SKM-1 (cell line): Measurements from ENCODE around the gene PRKN.

ENCODE experiments used
- DNase-seq: peaks from one replicate; lab custom pipeline; 2025; ENCODE audit not compliant: unreplicated experiment; lab: John Stamatoyannopoulos, UW

PRKN gene

GRCh38 chr6:161749576-161749975 lies 978.0 kb downstream of the PRKN start:
- DNase-seq = no peak

- DNase-seq = no peak
Measured at GRCh38 chr6:161748535-161749416, 978.8 kb downstream of the PRKN start.

- DNase-seq = no peak
Measured at GRCh38 chr6:161747506-161747905, 980.1 kb downstream of the PRKN start.

- DNase-seq = no peak
Measured at GRCh38 chr6:161745594-161746141, 981.9 kb downstream of the PRKN start.

- no peak for DNase-seq
Measured at GRCh38 chr6:161745128-161745527, 982.4 kb downstream of the PRKN start.

GRCh38 chr6:161744211-161745067 lies 983.1 kb downstream of the PRKN start:
- no peak for DNase-seq

- no peak for DNase-seq
Measured at GRCh38 chr6:161743509-161744178, 983.9 kb downstream of the PRKN start.

GRCh38 chr6:161740486-161740885 lies 987.1 kb downstream of the PRKN start:
- DNase-seq = no peak

GRCh38 chr6:161736781-161737292 lies 990.7 kb downstream of the PRKN start:
- DNase-seq = no peak

GRCh38 chr6:161736326-161736725 lies 991.2 kb downstream of the PRKN start:
- DNase-seq = no peak

- DNase-seq = no peak
Measured at GRCh38 chr6:161732594-161732993, 995.0 kb downstream of the PRKN start.

GRCh38 chr6:161727083-161727833 lies 1000.3 kb downstream of the PRKN start:
- no peak for DNase-seq

GRCh38 chr6:161722394-161722793 lies 1005.2 kb downstream of the PRKN start:
- DNase-seq = no peak

GRCh38 chr6:161721511-161721910 lies 1006.1 kb downstream of the PRKN start:
- DNase-seq = no peak

GRCh38 chr6:161716176-161716575 lies 1011.4 kb downstream of the PRKN start:
- DNase-seq = no peak

- no peak for DNase-seq
Measured at GRCh38 chr6:161711938-161712337, 1015.6 kb downstream of the PRKN start.

GRCh38 chr6:161711515-161711914 lies 1016.1 kb downstream of the PRKN start:
- DNase-seq = no peak

- no peak for DNase-seq
Measured at GRCh38 chr6:161710698-161711097, 1016.9 kb downstream of the PRKN start.

GRCh38 chr6:161701056-161701455 lies 1026.5 kb downstream of the PRKN start:
- no peak for DNase-seq

- DNase-seq = no peak
Measured at GRCh38 chr6:161696801-161697200, 1030.8 kb downstream of the PRKN start.
